Gastrocnemius medialis (tissue), 4 donors: Measurements from ENCODE around the gene PCDHGA10. TPM values are rescaled to one million over a fixed set of nuclear protein-coding genes. Genes with fewer than 3 reads are reported as not detected.
A peak's percentile ranks its signal among the peaks of the same experiment; 100 is the strongest.
"Not testable (repeated sequence)": the region's sequence is repeated elsewhere in the genome, so short reads cannot be mapped to it uniquely, and the experiment has no call there.

ENCODE experiments used
- ATAC-seq, 2 donors: fragments of 150-250 bp; one replicate each; pipeline ENCODE4 v1.9.1; 2016
- DNase-seq, 2 donors: peaks; one replicate each; pipeline ENCODE4 v3.0.0-alpha.2; 2019
- H3K27ac ChIP-seq, 4 donors: fragments of 200-600 bp; sonication (generic); 1 replicate in 1 of 4; 2 replicates in 3 of 4; pipeline ENCODE4 v1.5.1; 2016 to 2018; ENCODE audit warnings: mild to moderate bottlenecking in 2 of 4, moderate library complexity in 1 of 4
- H3K27me3 ChIP-seq, 3 donors: fragments of 200-600 bp; sonication (generic) in 2 of 3; 1 replicate in 1 of 3; 2 replicates in 2 of 3; pipeline versions ENCODE4 v1.5.1 to v1.6.0; 2016 to 2019; ENCODE audit warnings: mild to moderate bottlenecking in 1 of 3, moderate library complexity in 1 of 3
- H3K36me3 ChIP-seq, 2 donors: fragments of 200-600 bp; sonication (generic) in 1 of 2; one replicate each; pipeline ENCODE4 v1.5.1; 2017 to 2018
- H3K4me1 ChIP-seq, 2 donors: fragments of 200-600 bp; sonication (generic) in 1 of 2; one replicate each; pipeline ENCODE4 v1.5.1; 2016 to 2017; ENCODE audit warnings: mild to moderate bottlenecking in 2 of 2
- H3K4me3 ChIP-seq, 4 donors: fragments of 200-600 bp; sonication (generic) in 3 of 4; 1 replicate in 1 of 4; 2 replicates in 3 of 4; pipeline ENCODE4 v1.5.1; 2016 to 2019; ENCODE audit warnings: mild to moderate bottlenecking in 2 of 4
- H3K9me3 ChIP-seq, 3 donors: fragments of 200-600 bp; sonication (generic) in 2 of 3; 1 replicate in 1 of 3; 2 replicates in 2 of 3; pipeline ENCODE4 v1.5.1; 2016 to 2019
- POLR2A ChIP-seq, 2 donors: fragments of 450-650 bp; IDR thresholded peaks; one replicate each; pipeline ENCODE4 v1.6.1; 2017; ENCODE audit warnings: antibody characterized with exemption in 2 of 2, mild to moderate bottlenecking in 2 of 2, moderate library complexity in 2 of 2
- in situ Hi-C, 4 donors: fragments of 200-750 bp; cut with MboI; loops; one replicate each; pipeline versions ENCODE4 v1.15.0 to v1.8.0; 2017; ENCODE audit warnings: low sequenced_read_pairs in 4 of 4
- intact Hi-C: fragments of 100-400 bp; cut with DNase I; formaldehyde crosslinking; loops from one replicate; pipeline ENCODE4 v1.15.1; 2023; ENCODE audit warnings: low total_unique reads
- total RNA-seq, 4 donors: library from RNA; depleted of rRNA; stranded (reverse); fragments of >200 nt; gene quantifications; one replicate each; pipeline versions ENCODE4 v1.1.0 to v1.2.3, GENCODE V29; 2016
- TF ChIP-seq, protein P1 (sequence below), 5 experiments: fragments of 450-650 bp in 3 of 5; fragments of 200-600 bp in 2 of 5; sonication (generic) in 2 of 5; IDR thresholded peaks in 4 of 5; conservative IDR thresholded peaks in 1 of 5; 1 replicate in 4 of 5; 2 replicates in 1 of 5; pipeline ENCODE4 v1.5.1; 2016 to 2019; ENCODE audit warnings: antibody characterized with exemption in 5 of 5, mild to moderate bottlenecking in 3 of 5, moderate library complexity in 3 of 5

The PCDHGA10 gene
- total RNA-seq, 4 donors from 2014 or later: 0.80 to 2.4 (median 1.2) TPM

DNA sequence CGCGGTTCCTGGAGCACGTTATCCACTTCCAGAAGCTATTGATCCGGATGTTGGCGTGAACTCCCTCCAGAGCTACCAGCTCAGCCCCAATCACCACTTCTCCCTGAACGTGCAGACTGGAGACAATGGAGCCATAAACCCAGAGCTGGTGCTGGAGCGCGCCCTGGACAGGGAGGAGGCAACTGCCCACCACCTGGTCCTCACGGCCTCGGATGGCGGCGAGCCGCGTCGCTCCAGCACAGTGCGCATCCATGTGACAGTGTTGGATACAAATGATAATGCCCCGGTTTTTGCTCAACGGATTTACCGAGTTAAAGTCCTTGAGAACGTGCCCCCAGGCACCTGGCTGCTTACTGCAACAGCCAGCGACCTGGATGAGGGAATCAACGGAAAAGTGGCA is 9.4 kb upstream of the PCDHGA10 start:
- Histone ChIP-seq H3K36me3 (peaks cover 0 to 4% of the 10 kb centered on the region in 2 donors), H3K27ac (no peak overlapping the region), H3K4me3 (peak overlapping the region in 2 of 4 donors; percentile 29 to 41), H3K9me3 (peaks cover 0 to 6% (median 0%) of the 10 kb centered on the region in 3 donors), H3K4me1 (peaks cover 14 to 15% of the 10 kb centered on the region in 2 donors), H3K27me3 (peaks cover 0 to 4% (median 0%) of the 10 kb centered on the region in 3 donors)
- in situ Hi-C loops (no loop called here), intact Hi-C loops (no loop called here)
- DNase-seq (no peak), ATAC-seq (no peak)
- no peak for TF ChIP-seq POLR2A (IDR thresholded peaks at IDR 0.05)
- TF ChIP-seq, protein P1, sequence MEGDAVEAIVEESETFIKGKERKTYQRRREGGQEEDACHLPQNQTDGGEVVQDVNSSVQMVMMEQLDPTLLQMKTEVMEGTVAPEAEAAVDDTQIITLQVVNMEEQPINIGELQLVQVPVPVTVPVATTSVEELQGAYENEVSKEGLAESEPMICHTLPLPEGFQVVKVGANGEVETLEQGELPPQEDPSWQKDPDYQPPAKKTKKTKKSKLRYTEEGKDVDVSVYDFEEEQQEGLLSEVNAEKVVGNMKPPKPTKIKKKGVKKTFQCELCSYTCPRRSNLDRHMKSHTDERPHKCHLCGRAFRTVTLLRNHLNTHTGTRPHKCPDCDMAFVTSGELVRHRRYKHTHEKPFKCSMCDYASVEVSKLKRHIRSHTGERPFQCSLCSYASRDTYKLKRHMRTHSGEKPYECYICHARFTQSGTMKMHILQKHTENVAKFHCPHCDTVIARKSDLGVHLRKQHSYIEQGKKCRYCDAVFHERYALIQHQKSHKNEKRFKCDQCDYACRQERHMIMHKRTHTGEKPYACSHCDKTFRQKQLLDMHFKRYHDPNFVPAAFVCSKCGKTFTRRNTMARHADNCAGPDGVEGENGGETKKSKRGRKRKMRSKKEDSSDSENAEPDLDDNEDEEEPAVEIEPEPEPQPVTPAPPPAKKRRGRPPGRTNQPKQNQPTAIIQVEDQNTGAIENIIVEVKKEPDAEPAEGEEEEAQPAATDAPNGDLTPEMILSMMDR (IDR thresholded peaks at IDR 0.05 in 4 of 5, conservative IDR thresholded peaks at IDR 0.05 in 1 of 5): no peak

DNA sequence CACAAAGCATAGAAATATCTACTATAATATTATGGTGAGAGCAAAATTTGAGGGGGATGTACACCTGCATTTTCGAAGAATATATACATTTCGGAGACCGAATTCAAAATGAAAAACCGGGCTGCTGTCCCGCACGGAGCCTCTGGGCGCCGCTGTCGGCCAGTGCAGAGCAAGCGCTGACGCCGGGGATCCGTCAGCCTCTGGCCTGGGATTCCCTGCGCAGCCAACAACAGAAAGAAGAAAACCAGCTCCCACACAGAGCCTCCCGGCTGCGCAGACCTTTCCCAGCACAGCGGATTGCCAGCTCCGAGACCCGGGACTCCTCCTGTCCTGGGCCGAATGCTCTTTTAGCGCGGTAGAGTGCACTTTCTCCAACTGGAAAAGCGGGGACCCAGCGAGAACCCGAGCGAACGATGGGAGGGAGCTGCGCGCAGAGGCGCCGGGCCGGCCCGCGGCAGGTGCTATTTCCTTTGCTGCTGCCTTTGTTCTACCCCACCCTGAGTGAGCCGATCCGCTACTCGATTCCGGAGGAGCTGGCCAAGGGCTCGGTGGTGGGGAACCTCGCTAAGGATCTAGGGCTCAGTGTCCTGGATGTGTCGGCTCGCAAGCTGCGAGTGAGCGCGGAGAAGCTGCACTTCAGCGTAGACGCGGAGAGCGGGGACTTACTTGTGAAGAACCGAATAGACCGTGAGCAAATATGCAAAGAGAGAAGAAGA is 4.8 kb upstream of the PCDHGA10 start, which contains the start of gene PCDHGB6:
PCDHGB6 (plus strand) TSS at position 232 of the 716 bp plus-strand sequence; CDS start at position 414, 182 bp downstream.
- intact Hi-C loops, H3K27me3 ChIP-seq, H3K36me3 ChIP-seq, H3K9me3 ChIP-seq: not testable (repeated sequence)
- Histone ChIP-seq H3K4me3 (peak within 1 kb of the TSS; percentile 36 to 57 (median 48)), H3K4me1 (peaks cover 6 to 19% of the 10 kb centered on the region in 2 donors), H3K27ac (peak within 1 kb of the TSS; percentile 53 to 73 (median 64))
- DNase-seq (peak in 1 of 2 donors; percentile 39), ATAC-seq (peak; percentile 73 to 75)
- in situ Hi-C loops: loop anchor here in 1 of 4 donors (5.0 kb wide), 1 partner anchor 149 kb away; no protein-coding TSS in a partner anchor
- TF ChIP-seq, protein P1 (IDR thresholded peaks at IDR 0.05 in 4 of 5, conservative IDR thresholded peaks at IDR 0.05 in 1 of 5): peak; percentile 48 to 75 (median 70)

DNA sequence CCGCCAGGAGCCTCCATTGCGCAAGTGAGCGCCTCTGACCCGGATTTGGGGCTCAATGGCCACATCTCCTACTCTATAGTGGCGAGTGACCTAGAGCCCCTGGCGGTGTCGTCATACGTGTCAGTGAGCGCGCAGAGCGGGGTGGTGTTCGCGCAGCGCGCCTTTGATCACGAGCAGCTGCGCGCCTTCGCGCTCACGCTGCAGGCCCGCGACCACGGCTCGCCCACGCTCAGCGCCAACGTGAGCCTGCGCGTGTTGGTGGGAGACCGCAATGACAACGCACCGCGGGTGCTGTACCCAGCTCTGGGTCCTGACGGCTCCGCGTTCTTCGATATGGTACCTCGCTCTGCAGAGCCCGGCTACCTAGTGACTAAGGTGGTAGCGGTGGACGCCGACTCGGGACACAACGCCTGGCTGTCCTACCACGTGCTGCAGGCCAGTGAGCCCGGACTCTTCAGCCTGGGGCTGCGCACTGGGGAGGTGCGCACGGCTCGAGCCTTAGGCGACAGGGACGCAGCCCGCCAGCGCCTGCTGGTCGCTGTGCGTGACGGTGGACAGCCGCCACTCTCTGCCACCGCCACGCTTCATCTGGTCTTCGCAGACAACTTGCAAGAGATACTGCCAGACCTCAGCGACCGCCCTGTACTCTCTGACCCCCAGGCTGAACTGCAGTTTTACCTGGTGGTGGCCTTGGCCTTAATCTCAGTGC is 3.0 kb upstream of the PCDHGA10 start:
- ATAC-seq (no peak), DNase-seq (no peak)
- Histone ChIP-seq H3K9me3 (peaks cover 0 to 8% (median 0%) of the 10 kb centered on the region in 3 donors), H3K4me3 (peak overlapping the region in 1 of 4 donors; percentile 16), H3K27me3 (no peaks in the 10 kb centered on the region), H3K27ac (no peak overlapping the region), H3K36me3 (no peaks in the 10 kb centered on the region), H3K4me1 (peaks cover 4 to 15% of the 10 kb centered on the region in 2 donors)
- intact Hi-C loops: loop anchor here (5.0 kb wide), 1 partner anchor 37 kb away; the partner anchor contains the start of genes PCDHGA6 and PCDHGB3
- in situ Hi-C loops: loop anchor here in 1 of 4 donors (5.0 kb wide), 1 partner anchor 148 kb away; no protein-coding TSS in a partner anchor
- TF ChIP-seq POLR2A (IDR thresholded peaks at IDR 0.05): no peak
- TF ChIP-seq, protein P1 (IDR thresholded peaks at IDR 0.05 in 4 of 5, conservative IDR thresholded peaks at IDR 0.05 in 1 of 5): no peak

DNA sequence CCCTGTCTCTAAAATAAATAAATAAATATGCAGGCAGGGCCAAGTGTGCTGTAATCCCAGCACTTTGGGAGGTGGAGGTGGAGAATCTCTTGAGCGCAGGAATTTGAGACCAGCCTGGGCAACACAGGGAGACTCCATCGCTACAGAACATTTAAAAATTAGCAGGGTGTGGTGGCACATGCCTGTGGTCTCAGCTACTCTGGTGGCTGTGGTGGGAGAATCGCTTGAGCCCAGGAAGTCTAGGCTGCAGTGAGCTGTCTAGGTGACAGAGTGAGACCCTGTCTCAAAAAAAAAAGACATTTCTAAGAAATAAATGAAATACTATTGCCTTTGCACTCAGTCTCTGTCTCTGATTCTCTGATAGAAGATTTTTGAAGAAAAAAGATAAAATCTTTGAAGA is 1.2 kb upstream of the PCDHGA10 start:
- H3K9me3 ChIP-seq: peaks cover 0 to 8% (median 0%) of the 10 kb centered on the region in 3 donors
- DNase-seq (no peak), ATAC-seq (no peak)
- in situ Hi-C loops: no loop called here
- H3K36me3 ChIP-seq: no peaks in the 10 kb centered on the region
- H3K27ac ChIP-seq: no peak overlapping the region
- no peaks in the 10 kb centered on the region for H3K27me3 ChIP-seq
- H3K4me1 ChIP-seq: peaks cover 4 to 15% of the 10 kb centered on the region in 2 donors
- intact Hi-C loops: loop anchor here (5.0 kb wide), 1 partner anchor 39 kb away; the partner anchor contains the start of genes PCDHGA6 and PCDHGB3
- no peak overlapping the region for H3K4me3 ChIP-seq
- no peak for TF ChIP-seq POLR2A (IDR thresholded peaks at IDR 0.05)
- TF ChIP-seq, protein P1 (IDR thresholded peaks at IDR 0.05 in 4 of 5, conservative IDR thresholded peaks at IDR 0.05 in 1 of 5): no peak
